ENCODE measurements around the gene MUC6.
"Not testable (repeated sequence)": the region's sequence is repeated elsewhere in the genome, so short reads cannot be mapped to it uniquely, and the experiment has no call there.

Gene MUC6

DNA sequence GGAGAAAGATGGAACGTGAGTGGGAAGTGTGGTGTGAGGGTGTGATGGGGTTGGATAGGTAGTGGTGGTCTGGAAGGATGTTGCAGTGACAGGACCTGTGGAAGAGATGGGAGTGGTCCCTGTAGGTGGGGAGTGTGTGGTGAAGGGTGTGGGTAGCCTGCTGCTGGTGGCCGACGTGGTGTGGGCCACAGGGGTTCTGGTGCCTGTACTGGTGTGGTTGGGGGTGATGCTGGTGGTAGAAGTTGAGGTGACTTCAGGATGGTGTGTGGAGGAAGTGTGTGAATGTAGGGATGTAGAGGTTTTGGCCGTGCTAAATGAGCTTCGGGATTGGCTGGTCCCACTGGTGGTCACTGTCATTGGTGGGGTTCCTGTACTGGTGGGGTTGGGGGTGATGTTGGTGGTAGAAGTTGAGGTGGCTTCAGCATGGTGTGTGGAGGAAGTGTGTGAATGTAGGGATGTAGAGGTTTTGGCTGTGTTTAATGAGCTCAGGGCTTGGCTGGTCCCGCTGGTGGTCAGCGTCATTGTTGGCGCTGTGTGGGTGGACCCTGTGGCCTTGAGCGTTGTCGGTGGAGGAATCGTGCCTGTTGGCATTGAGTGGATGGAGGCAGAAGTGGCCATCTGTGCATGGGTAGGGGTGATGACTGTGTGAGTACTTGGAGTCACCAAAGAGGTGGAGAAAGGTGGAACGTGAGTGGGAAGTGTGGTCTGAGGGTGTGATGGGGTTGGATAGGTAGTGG is 19.1 kb downstream of the MUC6 start:
- TF ChIP-seq, protein P1, sequence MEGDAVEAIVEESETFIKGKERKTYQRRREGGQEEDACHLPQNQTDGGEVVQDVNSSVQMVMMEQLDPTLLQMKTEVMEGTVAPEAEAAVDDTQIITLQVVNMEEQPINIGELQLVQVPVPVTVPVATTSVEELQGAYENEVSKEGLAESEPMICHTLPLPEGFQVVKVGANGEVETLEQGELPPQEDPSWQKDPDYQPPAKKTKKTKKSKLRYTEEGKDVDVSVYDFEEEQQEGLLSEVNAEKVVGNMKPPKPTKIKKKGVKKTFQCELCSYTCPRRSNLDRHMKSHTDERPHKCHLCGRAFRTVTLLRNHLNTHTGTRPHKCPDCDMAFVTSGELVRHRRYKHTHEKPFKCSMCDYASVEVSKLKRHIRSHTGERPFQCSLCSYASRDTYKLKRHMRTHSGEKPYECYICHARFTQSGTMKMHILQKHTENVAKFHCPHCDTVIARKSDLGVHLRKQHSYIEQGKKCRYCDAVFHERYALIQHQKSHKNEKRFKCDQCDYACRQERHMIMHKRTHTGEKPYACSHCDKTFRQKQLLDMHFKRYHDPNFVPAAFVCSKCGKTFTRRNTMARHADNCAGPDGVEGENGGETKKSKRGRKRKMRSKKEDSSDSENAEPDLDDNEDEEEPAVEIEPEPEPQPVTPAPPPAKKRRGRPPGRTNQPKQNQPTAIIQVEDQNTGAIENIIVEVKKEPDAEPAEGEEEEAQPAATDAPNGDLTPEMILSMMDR (IDR thresholded peaks at IDR 0.05; ENCODE audit: borderline replicate concordance, control extremely low read depth, extremely low read depth, insufficient read depth, missing control alignments) = no peak
- in situ Hi-C loops (cut with MboI; ENCODE audit: low sequenced_read_pairs, unreplicated experiment) = no loop called here
- peak; percentile 68 for DNase-seq (ENCODE audit: low spot score)

DNA sequence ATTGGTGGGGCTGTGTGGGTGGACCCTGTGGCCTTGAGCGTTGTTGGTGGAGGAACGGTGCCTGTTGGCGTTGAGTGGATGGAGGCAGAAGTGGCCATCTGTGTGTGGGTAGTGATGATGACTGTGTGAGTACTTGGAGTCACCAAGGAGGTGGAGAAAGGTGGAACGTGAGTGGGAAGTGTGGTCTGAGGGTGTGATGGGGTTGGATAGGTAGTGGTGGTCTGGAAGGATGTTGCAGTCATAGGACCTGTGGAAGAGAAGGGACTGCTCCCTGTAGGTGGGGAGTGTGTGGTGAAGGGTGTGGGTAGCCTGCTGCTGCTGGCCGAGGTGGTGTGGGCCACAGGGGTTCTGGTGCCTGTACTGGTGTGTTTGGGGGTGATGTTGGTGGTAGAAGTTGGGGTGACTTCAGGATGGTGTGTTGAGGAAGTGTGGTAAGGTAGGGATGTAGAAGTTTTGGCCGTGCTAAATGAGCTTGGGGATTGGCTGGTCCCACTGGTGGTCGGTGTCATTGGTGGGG is 19.9 kb downstream of the MUC6 start:
- peak; percentile 61 for DNase-seq (ENCODE audit: low spot score)
- in situ Hi-C loops (cut with MboI; ENCODE audit: low sequenced_read_pairs, unreplicated experiment) = not testable (repeated sequence)

DNA sequence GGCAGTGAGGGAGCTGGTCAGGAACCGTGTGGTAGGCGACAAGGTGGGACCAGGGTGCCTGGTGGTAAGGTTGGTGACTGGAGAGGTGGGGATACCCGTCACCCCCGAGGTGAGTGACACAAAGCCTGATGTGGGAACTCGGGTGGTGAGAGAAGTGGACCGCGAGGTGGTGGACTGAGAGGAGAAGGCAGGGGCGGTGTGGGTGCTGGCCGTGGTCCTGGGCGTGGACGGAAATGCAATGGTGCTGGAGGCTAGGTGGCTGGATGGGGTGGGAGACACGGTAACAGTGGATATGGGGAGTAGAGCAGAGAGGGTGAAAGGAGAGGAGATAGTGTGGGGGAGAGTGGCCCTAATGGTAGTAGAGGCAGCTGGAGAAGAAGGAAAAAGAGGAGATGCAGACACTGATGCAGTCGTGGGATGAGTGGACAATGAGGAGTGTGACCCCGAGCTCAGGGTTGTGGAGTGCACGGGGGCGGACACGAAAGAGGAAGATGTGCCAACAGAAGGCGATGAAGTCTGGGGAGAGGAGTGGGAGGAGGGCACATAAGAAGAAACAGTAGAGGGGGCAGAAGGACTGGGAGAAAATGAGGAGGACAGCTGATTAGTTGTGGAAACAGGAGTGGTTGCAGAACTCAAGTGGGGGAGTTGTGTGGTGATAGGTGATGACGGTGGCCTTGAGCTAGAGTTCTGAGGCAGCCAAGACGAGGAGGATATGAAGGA is 20.5 kb downstream of the MUC6 start:
- DNase-seq (ENCODE audit: low spot score) = no peak
- TF ChIP-seq, protein P1 (IDR thresholded peaks at IDR 0.05; ENCODE audit: borderline replicate concordance, control extremely low read depth, extremely low read depth, insufficient read depth, missing control alignments) = no peak
- in situ Hi-C loops (cut with MboI; ENCODE audit: low sequenced_read_pairs, unreplicated experiment) = no loop called here

DNA sequence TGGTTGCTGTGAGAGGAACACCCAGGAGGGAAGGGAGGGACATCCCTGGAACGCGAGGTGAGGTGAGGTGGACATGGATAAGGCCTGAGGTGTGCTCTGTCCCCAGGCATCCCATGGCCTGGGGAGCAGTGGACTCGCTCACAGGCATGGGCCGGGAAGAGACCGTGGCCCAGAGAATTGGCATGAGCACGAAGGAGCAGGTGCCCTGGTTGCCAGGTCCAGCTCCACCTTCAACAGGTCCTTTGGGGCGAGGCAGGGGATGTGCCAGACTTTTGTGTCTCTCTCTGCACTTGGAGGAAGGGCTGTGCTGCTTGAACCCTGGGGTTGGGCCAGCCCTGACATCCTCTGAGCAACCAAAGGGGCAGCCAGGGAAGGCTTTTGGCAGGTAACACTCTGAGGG is 21.5 kb downstream of the MUC6 start:
- in situ Hi-C loops (cut with MboI; ENCODE audit: low sequenced_read_pairs, unreplicated experiment) = no loop called here
- no peak for DNase-seq (ENCODE audit: low spot score)
- TF ChIP-seq, protein P1 (IDR thresholded peaks at IDR 0.05; ENCODE audit: borderline replicate concordance, control extremely low read depth, extremely low read depth, insufficient read depth, missing control alignments) = no peak

DNA sequence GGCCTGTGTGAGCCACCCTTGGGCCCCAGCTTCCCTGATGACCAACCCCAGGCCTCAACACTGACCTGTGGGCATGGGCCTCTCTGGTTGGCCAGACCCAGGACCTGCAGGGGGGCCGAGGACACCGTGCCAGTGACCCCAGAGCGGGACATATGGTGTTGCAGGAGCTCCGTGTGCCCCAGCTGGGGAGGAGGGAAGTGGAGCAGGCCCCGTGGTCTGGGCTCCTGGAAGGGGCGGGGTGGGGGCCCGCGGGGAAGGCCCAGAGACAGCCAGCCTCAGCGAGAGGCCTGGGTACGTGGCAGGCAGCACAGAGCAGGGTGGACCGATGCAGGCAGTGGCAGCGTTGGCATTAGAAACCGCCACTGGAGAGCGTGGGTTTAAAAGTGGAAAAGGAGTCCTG is 22.2 kb downstream of the MUC6 start:
- no peak for DNase-seq (ENCODE audit: low spot score)
- TF ChIP-seq, protein P1 (IDR thresholded peaks at IDR 0.05; ENCODE audit: borderline replicate concordance, control extremely low read depth, extremely low read depth, insufficient read depth, missing control alignments) = no peak
- in situ Hi-C loops (cut with MboI; ENCODE audit: low sequenced_read_pairs, unreplicated experiment) = no loop called here

DNA sequence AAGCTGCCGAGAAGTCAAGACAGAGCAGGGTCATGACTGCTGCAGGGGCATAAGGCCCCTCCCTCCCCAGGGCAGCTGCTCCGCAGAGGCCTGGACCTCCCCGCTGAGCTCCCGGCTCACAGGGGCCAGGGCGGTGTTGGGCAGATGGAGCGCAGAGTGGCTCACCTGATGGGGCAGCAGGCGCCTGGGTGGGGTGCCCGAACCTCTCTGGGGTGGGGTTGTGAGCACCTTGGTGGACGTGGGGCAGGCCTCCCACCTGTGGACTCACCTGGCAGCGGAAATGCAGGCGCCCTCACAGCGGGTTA is 22.9 kb downstream of the MUC6 start:
- in situ Hi-C loops (cut with MboI; ENCODE audit: low sequenced_read_pairs, unreplicated experiment) = no loop called here

More for the DNA sequence above, 22.9 kb downstream of the MUC6 start:
- no peak for DNase-seq (ENCODE audit: low spot score)
- TF ChIP-seq, protein P1 (IDR thresholded peaks at IDR 0.05; ENCODE audit: borderline replicate concordance, control extremely low read depth, extremely low read depth, insufficient read depth, missing control alignments) = no peak
